ENCODE measurements around the gene ENDOG.
"Not testable (repeated sequence)": the region's sequence is repeated elsewhere in the genome, so short reads cannot be mapped to it uniquely, and the experiment has no call there.

The ENDOG gene

DNA sequence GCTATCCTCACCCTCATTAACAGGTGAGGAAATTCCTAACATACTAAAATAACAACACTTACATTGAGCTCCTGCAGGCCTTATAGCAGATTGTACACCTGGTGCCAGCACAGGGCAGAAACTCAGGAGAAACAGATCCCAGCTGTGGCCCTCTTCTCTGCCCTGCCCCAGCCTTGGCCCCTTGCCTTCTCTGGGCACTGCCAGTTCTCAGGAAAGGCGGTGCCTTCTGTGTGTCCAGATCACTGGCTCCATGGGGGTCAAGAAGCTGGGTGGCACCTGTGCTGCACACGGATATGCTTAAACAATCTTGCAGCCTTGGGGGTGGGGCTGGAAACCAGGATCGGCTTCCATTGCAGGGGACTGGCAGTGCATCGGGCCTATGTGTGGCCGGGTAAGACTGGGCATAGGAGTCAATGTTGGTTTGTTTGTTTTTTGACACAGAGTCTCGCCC lies 44.1 kb downstream of the ENDOG start:
- DNase-seq (ENCODE audit: low read depth): no peak

DNA sequence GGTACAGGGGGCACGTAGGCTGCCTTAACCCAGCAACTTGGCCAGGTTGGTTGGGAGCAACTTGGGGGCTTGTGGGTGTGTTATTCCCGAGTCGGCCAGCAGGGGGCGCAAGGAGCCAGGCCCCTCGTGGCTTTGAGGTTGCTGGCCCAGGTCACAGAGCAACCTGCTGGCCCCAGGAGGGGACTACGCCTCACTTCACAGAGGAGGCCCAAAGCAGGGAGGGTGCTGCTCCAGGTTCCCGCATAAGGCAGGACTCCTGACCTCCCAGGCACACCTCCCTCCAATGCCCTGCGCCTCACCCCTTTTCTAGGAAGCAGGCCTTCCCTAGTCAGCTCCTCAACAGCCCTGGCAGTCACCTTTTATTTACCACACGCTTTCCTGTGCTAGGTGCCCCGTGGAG lies 45.3 kb downstream of the ENDOG start:
- DNase-seq (ENCODE audit: low read depth): peak; percentile 40

DNA sequence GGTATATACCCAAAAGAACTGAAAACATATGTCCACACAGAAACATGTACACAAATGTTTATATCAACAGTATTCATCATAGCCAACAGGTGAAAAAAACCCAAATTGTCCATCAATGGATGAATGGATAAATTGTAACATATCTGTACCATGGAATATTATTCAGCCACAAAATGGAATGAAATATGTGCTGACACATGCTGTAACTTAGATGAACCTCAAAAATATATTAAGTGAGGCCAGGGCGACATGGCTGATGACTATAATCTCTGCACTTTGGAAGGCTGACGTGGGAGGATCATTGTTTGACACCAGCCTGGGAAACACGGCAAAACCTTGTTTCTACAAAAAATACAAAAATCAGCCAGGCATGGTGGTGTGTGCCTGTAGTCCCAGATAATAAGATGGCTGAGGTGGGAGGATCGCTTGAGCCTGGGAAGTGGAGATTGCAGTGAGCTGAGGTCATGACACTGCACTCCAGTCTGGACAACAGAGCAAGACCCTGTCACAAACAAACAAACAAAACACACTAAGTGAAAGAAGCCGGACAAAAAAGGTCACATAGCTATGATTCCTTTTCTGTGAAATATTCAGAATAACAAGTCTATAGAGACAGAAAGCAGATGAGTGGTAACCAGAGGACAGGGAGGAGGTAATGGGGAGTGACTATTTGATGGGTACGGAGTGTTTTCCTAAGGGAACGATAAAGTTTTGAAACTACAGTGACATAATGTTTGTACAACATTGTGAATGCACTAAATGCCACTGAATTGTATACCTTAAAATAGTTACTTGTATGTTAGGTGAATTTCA lies 52.0 kb downstream of the ENDOG start:
- peak; percentile 44 for DNase-seq (ENCODE audit: low read depth)

DNA sequence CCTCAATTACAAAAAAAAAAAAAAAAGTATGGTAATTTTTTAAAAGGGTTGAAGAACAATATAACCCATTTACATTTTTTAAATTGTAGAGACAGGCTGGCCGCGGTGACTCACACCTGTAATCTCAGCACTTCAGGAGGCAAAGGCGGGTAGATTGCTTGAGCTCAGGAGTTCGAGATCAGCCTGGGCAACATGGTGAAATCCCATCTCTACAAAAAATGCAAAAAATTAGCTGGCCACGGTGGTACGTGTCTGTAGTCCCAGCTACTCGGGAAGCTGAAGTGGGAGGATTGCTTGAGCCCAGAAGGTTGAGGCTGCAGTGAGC lies 52.6 kb downstream of the ENDOG start:
- not testable (repeated sequence) for DNase-seq (ENCODE audit: low read depth)
